WTC11 (cell line): ENCODE data around the gene SPIB. TPM values are rescaled to one million over a fixed set of nuclear protein-coding genes. Genes with fewer than 3 reads are reported as not detected.

ENCODE experiments used
- ATAC-seq: fragments of 200-7000 bp; cut with Tn5 transposase; 2 replicates; pipeline ENCODE4 v1.10.0; 2021; ENCODE audit warnings: mild to moderate bottlenecking, moderate library complexity
- CTCF ChIA-PET: fragments of 300-600 bp; sonication (Branson Sonifier 250); formaldehyde crosslinking; loops from one replicate; lab custom pipeline; 2021; ENCODE audit warnings: antibody characterized with exemption; lab: Charles Lee
- POLR2A ChIA-PET: fragments of 350-600 bp; sonication (Branson Sonifier 250); formaldehyde crosslinking; loops from one replicate; lab custom pipeline; 2021; ENCODE audit warnings: antibody characterized with exemption; lab: Charles Lee
- DNase-seq: peaks from one replicate; pipeline ENCODE4 v3.0.0; 2021; ENCODE audit warnings: low spot score
- H3K27ac Mint-ChIP-seq: 2 replicates; pipeline ENCODE4 v1.8.0; 2021; ENCODE audit warnings: mixed read lengths
- H3K27me3 Mint-ChIP-seq: 2 replicates; pipeline ENCODE4 v1.8.0; 2021; ENCODE audit warnings: low read depth, mild to moderate bottlenecking, moderate library complexity, mixed read lengths
- H3K36me3 Mint-ChIP-seq: 2 replicates; pipeline ENCODE4 v1.8.0; 2021; ENCODE audit warnings: mixed read lengths
- H3K4me1 Mint-ChIP-seq: 2 replicates; pipeline ENCODE4 v1.8.0; 2022; ENCODE audit warnings: mixed read lengths
- H3K4me3 Mint-ChIP-seq: 2 replicates; pipeline ENCODE4 v1.8.0; 2021; ENCODE audit warnings: mild to moderate bottlenecking, moderate library complexity, mixed read lengths
- H3K9me3 Mint-ChIP-seq: 2 replicates; pipeline ENCODE4 v1.8.0; 2021; ENCODE audit warnings: mixed read lengths
- ATF3 ChIP-seq: sonication (generic); formaldehyde crosslinking; conservative IDR thresholded peaks from 2 replicates; pipeline ENCODE4 v1.8.1; 2022; ENCODE audit warnings: mild to moderate bottlenecking, missing genetic modification reagents
- EMX1 ChIP-seq: fragments of 250-450 bp; sonication (Bioruptor Pico); IDR thresholded peaks from 2 replicates; pipeline ENCODE4 v1.8.0; 2021; ENCODE audit warnings: mild to moderate bottlenecking
- ESRRA ChIP-seq: sonication (generic); formaldehyde crosslinking; IDR thresholded peaks from 2 replicates; pipeline ENCODE4 v1.8.1; 2022; ENCODE audit warnings: mild to moderate bottlenecking, missing genetic modification reagents, borderline replicate concordance
- FOXJ3 ChIP-seq: sonication (generic); formaldehyde crosslinking; IDR thresholded peaks from 2 replicates; pipeline ENCODE4 v1.9.0; 2021; ENCODE audit warnings: missing genetic modification reagents, mild to moderate bottlenecking, borderline replicate concordance
- GABPB1 ChIP-seq: sonication (generic); formaldehyde crosslinking; IDR thresholded peaks from 2 replicates; pipeline ENCODE4 v1.8.1; 2023; ENCODE audit warnings: mild to moderate bottlenecking, missing genetic modification reagents
- JAZF1 ChIP-seq: fragments of 250-450 bp; sonication (Bioruptor Pico); IDR thresholded peaks from 2 replicates; pipeline ENCODE4 v1.9.0; 2021; ENCODE audit warnings: moderate library complexity, mild to moderate bottlenecking, inconsistent platforms
- JUN ChIP-seq: sonication (generic); formaldehyde crosslinking; IDR thresholded peaks from 2 replicates; pipeline ENCODE4 v1.8.0; 2023; ENCODE audit warnings: mild to moderate bottlenecking, missing genetic modification reagents
- NFATC4 ChIP-seq: fragments of 250-450 bp; sonication (Bioruptor Pico); IDR thresholded peaks from 2 replicates; pipeline ENCODE4 v1.9.0; 2021; ENCODE audit warnings: mild to moderate bottlenecking
- SP1 ChIP-seq: sonication (generic); formaldehyde crosslinking; conservative IDR thresholded peaks from 2 replicates; pipeline ENCODE4 v1.8.1; 2022; ENCODE audit warnings: missing genetic modification reagents
- STAT6 ChIP-seq: sonication (generic); formaldehyde crosslinking; conservative IDR thresholded peaks from 2 replicates; pipeline ENCODE4 v1.8.1; 2023; ENCODE audit warnings: mild to moderate bottlenecking, low read depth, missing genetic modification reagents, moderate library complexity
- TEAD4 ChIP-seq: sonication (generic); formaldehyde crosslinking; IDR thresholded peaks from 2 replicates; pipeline ENCODE4 v1.8.0; 2022; ENCODE audit warnings: mild to moderate bottlenecking, missing genetic modification reagents
- ZNF263 ChIP-seq: sonication (generic); formaldehyde crosslinking; IDR thresholded peaks from 2 replicates; pipeline ENCODE4 v1.8.1; 2022; ENCODE audit warnings: low read depth, mild to moderate bottlenecking, moderate library complexity, missing genetic modification reagents
- ZNF281 ChIP-seq: sonication (generic); formaldehyde crosslinking; IDR thresholded peaks from 2 replicates; pipeline ENCODE4 v1.8.0; 2023; ENCODE audit warnings: mild to moderate bottlenecking, missing genetic modification reagents
- ZNF317 ChIP-seq: sonication (generic); formaldehyde crosslinking; IDR thresholded peaks from 2 replicates; pipeline ENCODE4 v1.8.1; 2023; ENCODE audit warnings: low read depth, mild to moderate bottlenecking, moderate library complexity, missing genetic modification reagents, borderline replicate concordance
- ZNF671 ChIP-seq: fragments of 250-450 bp; sonication (Bioruptor Pico); IDR thresholded peaks from 2 replicates; pipeline ENCODE4 v1.8.0; 2021; ENCODE audit warnings: mild to moderate bottlenecking
- total RNA-seq: library from RNA; stranded (reverse); gene quantifications from 3 replicates; pipeline ENCODE4 v1.2.3, GENCODE V29; 2021
- TF ChIP-seq, protein P1 (sequence below): sonication (generic); formaldehyde crosslinking; IDR thresholded peaks from 2 replicates; pipeline ENCODE4 v1.8.1; 2022; ENCODE audit warnings: low read depth, mild to moderate bottlenecking, moderate library complexity, missing genetic modification reagents, borderline replicate concordance
- TF ChIP-seq, protein P2 (sequence below): sonication (generic); formaldehyde crosslinking; IDR thresholded peaks from 2 replicates; pipeline ENCODE4 v1.8.0; 2022; ENCODE audit warnings: missing genetic modification reagents

SPIB gene
- total RNA-seq, 1 experiment from 2014 or later: 4.7 TPM

- DNase-seq: no peak
- H3K9me3 Mint-ChIP-seq: no peaks in the 10 kb centered on the region
- TF ChIP-seq ZNF263 (no peak), SP1 (no peak), JAZF1 (CRISPR knock-in tag) (no peak)
- ChIA-PET CTCF (interaction anchor here (0.6 to 3.5 kb wide), 17 partner anchors 8 to 222 kb away, joined by 3 to 16 read pairs (median 7); no protein-coding TSS in a partner anchor), POLR2A (interaction anchor here (1.4 kb wide), 1 partner anchor 32 kb away, joined by 4 read pairs; the partner anchor contains the start of gene POLD1)
- H3K4me3 Mint-ChIP-seq: no peak overlapping the region
- no peak overlapping the region for H3K27ac Mint-ChIP-seq
- H3K27me3 Mint-ChIP-seq: no peaks in the 10 kb centered on the region; the same call in 1 of the 2 replicates
- ATAC-seq: no peak
- peaks cover 25% of the 10 kb centered on the region for H3K36me3 Mint-ChIP-seq
- peaks cover 21% of the 10 kb centered on the region for H3K4me1 Mint-ChIP-seq
Measured at GRCh38 chr19:50415661-50416033, 3.1 kb upstream of the SPIB start.

GRCh38 chr19:50416034-50416977 is 2.4 kb upstream of the SPIB start:
- no peak for ATAC-seq
- Mint-ChIP-seq H3K27ac (no peak overlapping the region), H3K4me1 (peaks cover 21% of the 10 kb centered on the region), H3K9me3 (no peaks in the 10 kb centered on the region), H3K36me3 (peaks cover 26% of the 10 kb centered on the region), H3K4me3 (no peak overlapping the region), H3K27me3 (no peaks in the 10 kb centered on the region; the same call in 1 of the 2 replicates)
- TF ChIP-seq ZNF671 (CRISPR knock-in tag): no peak
- TF ChIP-seq ZNF317: no peak
- TF ChIP-seq ESRRA (CRISPR knock-in tag): 0 out of 2 replicates have a peak, but pooled peaks have one; percentile 57
- DNase-seq: no peak
- CTCF ChIA-PET: interaction anchor here (0.6 to 3.5 kb wide), 11 partner anchors 11 to 223 kb away, joined by 3 to 16 read pairs (median 8); no protein-coding TSS in a partner anchor
- POLR2A ChIA-PET: interaction anchor here (0.6 to 1.4 kb wide), 4 partner anchors 16 to 474 kb away, joined by 3 to 4 read pairs (median 3); partner anchors contain the start of gene POLD1

DNA sequence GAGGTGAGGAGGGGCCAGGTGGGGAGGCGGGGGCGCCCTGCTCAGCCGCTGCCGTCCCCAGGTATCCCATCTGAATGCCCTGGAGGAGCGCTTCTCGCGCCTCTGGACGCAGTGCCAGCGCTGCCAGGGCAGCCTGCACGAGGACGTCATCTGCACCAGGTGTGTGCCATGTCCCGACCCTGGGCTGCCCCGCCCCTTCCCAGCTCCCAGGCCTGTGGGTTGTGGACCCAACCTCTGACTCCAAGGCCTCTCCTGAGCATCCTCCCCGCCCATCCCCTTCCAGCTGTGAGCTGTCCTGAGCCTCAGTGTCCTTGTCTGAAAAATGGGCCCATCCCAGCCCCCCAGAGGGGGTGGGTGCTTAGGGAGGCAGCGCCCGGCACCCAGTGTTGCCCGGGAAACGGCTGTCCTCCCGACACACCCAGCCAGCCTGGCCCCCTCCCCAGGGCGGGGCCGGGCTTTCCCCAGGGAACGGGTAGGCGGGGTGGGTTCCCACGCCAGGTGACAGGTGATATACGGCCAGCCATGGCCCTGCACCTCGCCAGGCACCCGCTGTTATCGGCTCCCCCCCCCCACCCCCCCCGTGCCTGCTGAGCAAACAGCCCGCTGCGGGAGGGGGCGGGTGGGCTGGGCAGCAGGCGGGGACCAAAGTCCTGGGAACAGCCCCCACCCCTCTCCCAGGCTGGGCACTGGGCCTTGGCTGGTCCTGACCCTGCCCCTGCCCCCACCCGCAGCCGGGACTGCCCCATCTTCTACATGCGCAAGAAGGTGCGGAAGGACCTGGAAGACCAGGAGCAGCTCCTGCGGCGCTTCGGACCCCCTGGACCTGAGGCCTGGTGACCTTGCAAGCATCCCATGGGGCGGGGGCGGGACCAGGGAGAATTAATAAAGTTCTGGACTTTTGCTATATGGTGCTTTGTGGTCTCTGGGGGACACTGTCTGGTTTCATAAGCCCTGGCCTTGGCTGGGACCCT is 1.3 kb upstream of the SPIB start:
- no peak for ATAC-seq
- Mint-ChIP-seq H3K4me1 (peaks cover 21% of the 10 kb centered on the region), H3K9me3 (no peaks in the 10 kb centered on the region), H3K4me3 (no peak overlapping the region), H3K36me3 (peaks cover 16% of the 10 kb centered on the region), H3K27ac (no peak overlapping the region), H3K27me3 (no peaks in the 10 kb centered on the region)
- no peak for DNase-seq
- ChIA-PET CTCF (interaction anchor here (0.6 to 3.5 kb wide), 6 partner anchors 11 to 139 kb away, joined by 3 to 16 read pairs (median 7); no protein-coding TSS in a partner anchor), POLR2A (interaction anchor here (0.6 to 0.7 kb wide), 4 partner anchors 11 to 475 kb away, joined by 3 to 5 read pairs (median 4); no protein-coding TSS in a partner anchor)
- no peak for TF ChIP-seq TEAD4 (CRISPR knock-in tag)
- TF ChIP-seq JAZF1 (CRISPR knock-in tag): no peak
- TF ChIP-seq ZNF263: no peak
- no peak for TF ChIP-seq NFATC4
- no peak for TF ChIP-seq EMX1 (CRISPR knock-in tag)
- no peak for TF ChIP-seq FOXJ3
- no peak for TF ChIP-seq GABPB1
- TF ChIP-seq, protein P1, sequence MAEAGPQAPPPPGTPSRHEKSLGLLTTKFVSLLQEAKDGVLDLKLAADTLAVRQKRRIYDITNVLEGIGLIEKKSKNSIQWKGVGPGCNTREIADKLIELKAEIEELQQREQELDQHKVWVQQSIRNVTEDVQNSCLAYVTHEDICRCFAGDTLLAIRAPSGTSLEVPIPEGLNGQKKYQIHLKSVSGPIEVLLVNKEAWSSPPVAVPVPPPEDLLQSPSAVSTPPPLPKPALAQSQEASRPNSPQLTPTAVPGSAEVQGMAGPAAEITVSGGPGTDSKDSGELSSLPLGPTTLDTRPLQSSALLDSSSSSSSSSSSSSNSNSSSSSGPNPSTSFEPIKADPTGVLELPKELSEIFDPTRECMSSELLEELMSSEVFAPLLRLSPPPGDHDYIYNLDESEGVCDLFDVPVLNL (CRISPR knock-in tag): no peak
- TF ChIP-seq ATF3 (CRISPR knock-in tag): no peak
- TF ChIP-seq, protein P2, sequence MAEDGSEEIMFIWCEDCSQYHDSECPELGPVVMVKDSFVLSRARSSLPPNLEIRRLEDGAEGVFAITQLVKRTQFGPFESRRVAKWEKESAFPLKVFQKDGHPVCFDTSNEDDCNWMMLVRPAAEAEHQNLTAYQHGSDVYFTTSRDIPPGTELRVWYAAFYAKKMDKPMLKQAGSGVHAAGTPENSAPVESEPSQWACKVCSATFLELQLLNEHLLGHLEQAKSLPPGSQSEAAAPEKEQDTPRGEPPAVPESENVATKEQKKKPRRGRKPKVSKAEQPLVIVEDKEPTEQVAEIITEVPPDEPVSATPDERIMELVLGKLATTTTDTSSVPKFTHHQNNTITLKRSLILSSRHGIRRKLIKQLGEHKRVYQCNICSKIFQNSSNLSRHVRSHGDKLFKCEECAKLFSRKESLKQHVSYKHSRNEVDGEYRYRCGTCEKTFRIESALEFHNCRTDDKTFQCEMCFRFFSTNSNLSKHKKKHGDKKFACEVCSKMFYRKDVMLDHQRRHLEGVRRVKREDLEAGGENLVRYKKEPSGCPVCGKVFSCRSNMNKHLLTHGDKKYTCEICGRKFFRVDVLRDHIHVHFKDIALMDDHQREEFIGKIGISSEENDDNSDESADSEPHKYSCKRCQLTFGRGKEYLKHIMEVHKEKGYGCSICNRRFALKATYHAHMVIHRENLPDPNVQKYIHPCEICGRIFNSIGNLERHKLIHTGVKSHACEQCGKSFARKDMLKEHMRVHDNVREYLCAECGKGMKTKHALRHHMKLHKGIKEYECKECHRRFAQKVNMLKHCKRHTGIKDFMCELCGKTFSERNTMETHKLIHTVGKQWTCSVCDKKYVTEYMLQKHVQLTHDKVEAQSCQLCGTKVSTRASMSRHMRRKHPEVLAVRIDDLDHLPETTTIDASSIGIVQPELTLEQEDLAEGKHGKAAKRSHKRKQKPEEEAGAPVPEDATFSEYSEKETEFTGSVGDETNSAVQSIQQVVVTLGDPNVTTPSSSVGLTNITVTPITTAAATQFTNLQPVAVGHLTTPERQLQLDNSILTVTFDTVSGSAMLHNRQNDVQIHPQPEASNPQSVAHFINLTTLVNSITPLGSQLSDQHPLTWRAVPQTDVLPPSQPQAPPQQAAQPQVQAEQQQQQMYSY (CRISPR knock-in tag): no peak
- TF ChIP-seq STAT6: no peak
- TF ChIP-seq ZNF281 (CRISPR knock-in tag): no peak
- no peak for TF ChIP-seq JUN (CRISPR knock-in tag)
